GM19099 (cell line): Measurements from ENCODE around the gene FLVCR2.

Experiments
- POLR2A ChIP-seq: IDR thresholded peaks from 3 replicates; pipeline ENCODE4 v1.6.1; 2011; ENCODE audit warnings: low read depth; ENCODE audit not compliant: insufficient read length; ENCODE audit errors: extremely low read depth

FLVCR2 gene

GRCh38 chr14:75604979-75605851 lies 26.8 kb downstream of the FLVCR2 start:
- no peak for TF ChIP-seq POLR2A

GRCh38 chr14:75605916-75606315 lies 27.5 kb downstream of the FLVCR2 start:
- no peak for TF ChIP-seq POLR2A

GRCh38 chr14:75607044-75607443 lies 28.6 kb downstream of the FLVCR2 start:
- no peak for TF ChIP-seq POLR2A

GRCh38 chr14:75607842-75608640 lies 29.6 kb downstream of the FLVCR2 start:
- TF ChIP-seq POLR2A, result no peak

GRCh38 chr14:75609116-75609515 lies 30.7 kb downstream of the FLVCR2 start:
- TF ChIP-seq POLR2A, result no peak

GRCh38 chr14:75609606-75610475 lies 31.4 kb downstream of the FLVCR2 start:
- TF ChIP-seq POLR2A, result no peak

- no peak for TF ChIP-seq POLR2A
These were observed 32.4 kb downstream of the FLVCR2 start for GRCh38 chr14:75610834-75611233.

GRCh38 chr14:75612157-75612556 lies 33.7 kb downstream of the FLVCR2 start:
- TF ChIP-seq POLR2A, result no peak

- no peak for TF ChIP-seq POLR2A
These were observed 35.8 kb downstream of the FLVCR2 start for GRCh38 chr14:75614179-75614578.

- no peak for TF ChIP-seq POLR2A
These were observed 36.8 kb downstream of the FLVCR2 start for GRCh38 chr14:75615200-75615599.

GRCh38 chr14:75619548-75619947 lies 41.1 kb downstream of the FLVCR2 start:
- TF ChIP-seq POLR2A, result no peak

GRCh38 chr14:75625034-75625433 lies 46.6 kb downstream of the FLVCR2 start:
- TF ChIP-seq POLR2A, result no peak

- no peak for TF ChIP-seq POLR2A
These were observed 48.0 kb downstream of the FLVCR2 start for GRCh38 chr14:75626396-75626795.

- TF ChIP-seq POLR2A, result no peak
These were observed 48.4 kb downstream of the FLVCR2 start for GRCh38 chr14:75626863-75627262.

GRCh38 chr14:75627406-75627805 lies 49.0 kb downstream of the FLVCR2 start:
- no peak for TF ChIP-seq POLR2A
